Fibroblast of pulmonary artery (primary cell): ENCODE measurements around the gene TPCN2.

ENCODE experiments used
- DNase-seq: peaks from one replicate; pipeline ENCODE4 v3.0.0-alpha.2; 2010; ENCODE audit warnings: low read depth
- H3K4me3 ChIP-seq: replicated peaks from 2 replicates; pipeline ENCODE4 v1.5.1; 2011; ENCODE audit warnings: low read depth, mild to moderate bottlenecking, control low read depth, low read length, moderate library complexity
- TF ChIP-seq, protein P1 (sequence below): IDR thresholded peaks from 2 replicates; pipeline ENCODE4 v1.5.1; 2011; ENCODE audit warnings: mild to moderate bottlenecking, control low read depth, low read length, inconsistent platforms; ENCODE audit errors: missing control alignments

TPCN2 gene

GRCh38 chr11:69011624-69012091 is 37.1 kb upstream of the TPCN2 start:
- H3K4me3 ChIP-seq, result peak overlapping the region; percentile 24
- TF ChIP-seq, protein P1, sequence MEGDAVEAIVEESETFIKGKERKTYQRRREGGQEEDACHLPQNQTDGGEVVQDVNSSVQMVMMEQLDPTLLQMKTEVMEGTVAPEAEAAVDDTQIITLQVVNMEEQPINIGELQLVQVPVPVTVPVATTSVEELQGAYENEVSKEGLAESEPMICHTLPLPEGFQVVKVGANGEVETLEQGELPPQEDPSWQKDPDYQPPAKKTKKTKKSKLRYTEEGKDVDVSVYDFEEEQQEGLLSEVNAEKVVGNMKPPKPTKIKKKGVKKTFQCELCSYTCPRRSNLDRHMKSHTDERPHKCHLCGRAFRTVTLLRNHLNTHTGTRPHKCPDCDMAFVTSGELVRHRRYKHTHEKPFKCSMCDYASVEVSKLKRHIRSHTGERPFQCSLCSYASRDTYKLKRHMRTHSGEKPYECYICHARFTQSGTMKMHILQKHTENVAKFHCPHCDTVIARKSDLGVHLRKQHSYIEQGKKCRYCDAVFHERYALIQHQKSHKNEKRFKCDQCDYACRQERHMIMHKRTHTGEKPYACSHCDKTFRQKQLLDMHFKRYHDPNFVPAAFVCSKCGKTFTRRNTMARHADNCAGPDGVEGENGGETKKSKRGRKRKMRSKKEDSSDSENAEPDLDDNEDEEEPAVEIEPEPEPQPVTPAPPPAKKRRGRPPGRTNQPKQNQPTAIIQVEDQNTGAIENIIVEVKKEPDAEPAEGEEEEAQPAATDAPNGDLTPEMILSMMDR, result no peak
- DNase-seq, result no peak

DNA sequence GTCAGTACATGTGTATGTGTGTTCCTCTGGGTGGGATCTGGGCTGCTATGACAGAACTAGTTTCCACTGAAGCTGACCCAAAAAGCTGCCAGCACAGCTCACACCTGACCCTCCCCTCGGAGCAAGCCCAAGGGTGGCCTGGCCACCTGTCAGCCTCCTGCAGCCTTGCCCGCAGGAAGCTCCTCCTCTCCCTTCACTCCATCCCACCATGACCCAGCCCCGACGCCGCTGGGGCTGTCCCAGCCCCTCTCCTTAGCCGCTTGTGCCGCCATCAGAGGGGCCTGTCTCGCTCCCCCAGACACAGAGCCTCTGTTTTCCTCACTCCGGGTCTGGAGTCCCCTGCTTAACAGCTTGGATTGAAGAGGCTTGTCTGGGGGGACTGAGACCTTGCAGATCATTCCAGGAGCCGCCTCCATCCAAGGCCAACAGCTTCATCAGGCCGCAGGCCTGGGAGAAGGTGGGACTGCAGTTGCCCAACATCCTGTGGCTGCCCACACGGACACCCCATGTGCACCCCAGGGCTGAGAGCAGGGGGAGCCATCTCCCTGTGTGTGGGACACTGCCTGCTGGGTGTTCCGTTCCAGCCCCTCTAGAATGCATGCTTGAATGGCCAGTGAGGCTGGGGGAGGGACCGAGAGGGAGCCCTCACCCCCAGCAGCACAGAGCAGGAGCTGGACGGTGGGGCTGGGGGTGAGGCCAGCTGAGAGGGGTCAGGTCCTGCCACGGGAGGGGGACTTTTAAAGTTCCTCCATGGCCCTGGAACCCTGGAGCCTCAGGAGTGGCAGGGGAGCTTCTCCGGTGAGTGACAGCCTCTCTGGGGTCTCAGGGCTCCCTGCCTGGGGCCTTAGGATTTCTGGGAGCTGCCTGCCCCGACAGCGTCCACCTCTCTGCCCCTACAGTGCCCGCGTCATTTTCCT is 36.4 kb upstream of the TPCN2 start:
- no peak for DNase-seq
- H3K4me3 ChIP-seq, result peak overlapping the region; percentile 40
- TF ChIP-seq, protein P1, result no peak

DNA sequence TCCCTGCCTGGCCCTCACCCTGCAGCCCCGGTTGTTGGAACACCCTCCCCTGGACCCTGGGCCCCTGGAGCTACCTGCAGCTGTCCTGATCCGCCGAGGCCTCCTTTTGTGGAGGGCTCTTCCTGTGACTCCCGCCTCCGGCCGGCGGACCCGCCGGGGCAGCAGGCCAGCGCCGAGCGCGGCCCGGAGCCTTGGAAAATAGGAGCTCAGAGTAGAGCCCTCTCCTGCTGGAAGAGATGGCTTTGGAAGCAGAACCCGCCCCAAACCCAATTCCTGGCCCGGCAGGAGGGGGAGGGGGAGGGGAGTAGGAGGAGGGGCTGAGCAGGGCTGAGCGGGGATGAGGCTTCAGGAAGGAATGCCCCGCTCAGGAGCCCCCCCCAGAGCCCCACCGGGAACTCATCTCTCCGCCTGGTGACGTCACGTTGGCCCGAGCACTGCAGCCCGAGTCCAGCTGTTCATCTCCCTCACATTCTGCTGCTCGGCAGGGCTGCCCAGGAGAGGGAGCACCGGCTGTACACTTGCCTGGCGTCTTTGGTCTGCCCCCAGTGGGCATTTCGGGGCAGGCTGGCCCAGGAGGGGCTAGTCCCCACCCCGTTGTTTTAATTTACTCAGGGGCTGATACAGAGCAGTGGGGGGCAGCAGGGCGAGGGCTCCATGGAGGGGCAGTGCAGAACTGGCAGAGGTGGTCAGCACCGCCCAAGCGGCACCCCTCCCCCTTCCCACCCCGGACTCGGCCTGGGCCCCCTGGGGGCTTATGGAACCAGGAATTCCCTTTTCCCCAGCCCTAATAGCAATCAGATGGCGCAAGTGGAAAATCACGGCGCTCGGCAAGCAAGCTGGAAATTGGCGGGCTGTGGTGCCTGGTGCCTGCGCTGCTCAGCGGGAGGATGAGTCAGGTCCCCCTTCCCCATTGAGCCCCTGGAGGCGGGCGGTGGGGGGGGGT is 35.5 kb upstream of the TPCN2 start, which contains the start of gene MRGPRF:
Gene MRGPRF (minus strand): TSS at position 238 of the 943 bp plus-strand sequence. CDS start 3,345 bp downstream, outside the sequence.
- DNase-seq, result peak; percentile 53
- peak within 1 kb of the TSS; percentile 40 for H3K4me3 ChIP-seq
- TF ChIP-seq, protein P1, result peak; percentile 52

DNA sequence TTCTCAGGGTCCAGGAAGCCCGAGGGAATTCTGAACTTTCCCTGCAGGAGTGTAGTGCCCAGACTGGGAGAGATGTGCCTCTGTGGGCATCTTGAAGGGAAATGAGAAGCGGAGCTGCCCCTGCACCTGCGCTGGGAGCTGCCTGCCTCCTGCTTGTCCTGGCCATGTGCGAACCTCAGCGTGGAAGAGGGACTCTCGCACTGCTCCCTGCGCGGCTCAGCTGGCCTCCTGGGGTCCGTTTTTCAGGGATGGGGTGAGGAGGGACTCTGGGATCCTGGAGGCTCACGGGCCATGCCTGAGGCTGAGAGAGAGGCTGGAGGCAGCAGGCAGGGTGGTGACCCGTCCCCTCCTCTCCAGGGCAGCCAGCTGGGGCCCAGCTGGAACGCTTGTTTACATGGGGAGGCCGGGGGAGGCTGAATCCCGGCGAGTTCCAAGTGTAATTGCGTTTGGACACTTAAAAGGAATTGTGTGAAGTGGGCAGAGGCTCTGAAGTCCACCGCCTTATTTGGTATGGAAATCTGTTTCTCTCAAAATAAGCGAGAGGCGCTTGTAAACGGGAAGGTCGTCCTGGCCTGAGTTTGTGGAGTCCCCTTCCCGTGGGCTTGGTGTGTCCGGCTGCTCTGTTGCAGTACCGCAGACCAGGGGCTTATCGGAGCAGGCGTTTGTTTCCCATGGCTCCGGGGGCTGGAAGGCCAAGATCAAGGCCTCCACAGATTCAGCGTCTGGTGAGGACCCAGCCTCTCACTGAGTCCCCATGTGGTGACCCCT is 34.5 kb upstream of the TPCN2 start:
- TF ChIP-seq, protein P1, result no peak
- DNase-seq, result no peak
- H3K4me3 ChIP-seq, result no peak overlapping the region

- no peak overlapping the region for H3K4me3 ChIP-seq
- DNase-seq, result no peak
- TF ChIP-seq, protein P1, result no peak
These were observed 33.7 kb upstream of the TPCN2 start for GRCh38 chr11:69014898-69015549.

- DNase-seq, result no peak
- TF ChIP-seq, protein P1, result no peak
These were observed 30.8 kb upstream of the TPCN2 start for GRCh38 chr11:69017951-69018350.

More at GRCh38 chr11:69017951-69018350, 30.8 kb upstream of the TPCN2 start:
- no peak overlapping the region for H3K4me3 ChIP-seq
